ENCODE measurements around the gene CLPTM1L.

The CLPTM1L gene

GRCh38 chr5:1344975-1345838, at the start of gene CLPTM1L:
CLPTM1L (minus strand) TSS chr5:1345099; CDS start chr5:1344841, 258 bp downstream.
- DNase-seq (ENCODE audit: low spot score), result peak; percentile 86

DNA sequence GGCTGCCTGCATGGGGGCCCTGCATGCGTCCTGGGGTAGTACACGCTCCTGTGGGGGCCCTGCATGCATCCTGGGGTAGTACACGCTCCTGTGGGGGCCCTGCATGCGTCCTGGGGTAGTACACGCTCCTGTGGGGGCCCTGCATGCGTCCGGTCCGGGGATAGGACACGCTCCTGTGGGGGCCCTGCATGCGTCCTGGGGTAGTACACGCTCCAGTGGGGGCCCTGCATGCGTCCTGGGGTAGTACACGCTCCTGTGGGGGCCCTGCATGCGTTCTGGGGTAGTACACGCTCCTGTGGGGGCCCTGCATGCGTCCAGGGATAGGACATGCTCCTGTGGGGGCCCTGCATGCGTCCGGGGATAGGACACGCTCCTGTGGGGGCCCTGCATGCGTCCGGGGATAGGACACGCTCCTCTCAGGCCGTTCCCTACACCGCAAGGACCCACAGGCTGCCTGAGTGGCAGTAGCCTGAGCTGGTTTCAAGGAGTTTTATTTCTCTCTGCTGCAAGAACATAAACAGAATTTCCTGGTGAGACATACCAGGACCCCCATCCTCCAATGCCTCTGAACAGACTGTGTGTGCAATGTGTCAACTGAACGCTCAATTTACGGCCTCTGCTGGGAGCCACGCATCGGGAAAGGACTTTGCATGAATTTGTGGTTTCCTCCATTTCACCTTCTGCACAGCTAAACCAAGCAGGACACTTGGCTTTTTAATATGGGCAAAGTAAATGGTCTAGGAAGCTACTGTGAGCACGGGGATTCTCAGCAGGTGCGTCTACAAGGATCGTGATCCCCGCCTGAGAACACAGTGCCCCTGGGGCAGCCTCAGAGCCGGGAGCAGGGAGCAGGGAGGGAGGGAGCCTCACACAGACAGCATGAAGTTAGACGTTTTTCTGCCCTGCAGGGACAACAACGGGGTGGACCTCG, 48.9 kb upstream of the CLPTM1L start:
- no peak for DNase-seq (ENCODE audit: low spot score)

DNA sequence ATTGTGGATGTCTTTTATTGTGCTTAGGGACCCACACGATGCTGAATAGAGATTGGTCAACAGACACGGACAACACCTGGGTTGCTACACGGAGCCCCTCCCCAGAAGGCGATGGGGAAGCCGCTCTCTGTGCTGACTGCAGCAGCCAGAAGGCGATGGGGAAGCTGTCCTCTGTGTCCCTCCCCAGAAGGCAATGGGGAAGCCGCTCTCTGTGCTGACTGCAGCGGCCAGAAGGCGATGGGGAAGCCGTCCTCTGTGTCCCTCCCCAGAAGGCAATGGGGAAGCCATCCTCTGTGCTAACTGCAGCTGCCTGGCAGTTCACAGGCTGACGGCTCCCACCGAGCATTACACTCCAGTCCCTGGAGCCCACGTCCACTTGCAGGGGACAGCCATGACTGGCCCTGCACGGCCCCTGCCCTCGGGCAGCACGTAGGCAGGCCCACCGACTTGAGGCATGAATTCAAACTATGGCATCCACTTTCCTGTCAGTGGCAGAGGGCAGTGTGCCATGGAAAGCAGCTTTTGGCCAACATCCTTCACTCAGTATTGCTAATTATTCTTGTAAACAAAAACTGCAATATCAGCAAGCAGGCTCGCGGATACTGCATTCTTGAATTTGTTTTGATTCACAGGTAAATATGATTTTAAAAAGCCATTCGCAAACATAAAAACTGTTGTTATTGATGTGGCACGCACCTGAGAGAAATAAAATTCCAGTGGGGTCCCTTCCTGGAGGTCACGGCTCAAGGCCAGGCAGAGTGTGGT, 48.1 kb upstream of the CLPTM1L start:
- no peak for DNase-seq (ENCODE audit: low spot score)

GRCh38 chr5:1392261-1392660, 47.4 kb upstream of the CLPTM1L start:
- no peak for DNase-seq (ENCODE audit: low spot score)

GRCh38 chr5:1391691-1392090, 46.8 kb upstream of the CLPTM1L start:
- DNase-seq (ENCODE audit: low spot score), result no peak

GRCh38 chr5:1390861-1391600, 46.1 kb upstream of the CLPTM1L start:
- DNase-seq (ENCODE audit: low spot score), result no peak

DNA sequence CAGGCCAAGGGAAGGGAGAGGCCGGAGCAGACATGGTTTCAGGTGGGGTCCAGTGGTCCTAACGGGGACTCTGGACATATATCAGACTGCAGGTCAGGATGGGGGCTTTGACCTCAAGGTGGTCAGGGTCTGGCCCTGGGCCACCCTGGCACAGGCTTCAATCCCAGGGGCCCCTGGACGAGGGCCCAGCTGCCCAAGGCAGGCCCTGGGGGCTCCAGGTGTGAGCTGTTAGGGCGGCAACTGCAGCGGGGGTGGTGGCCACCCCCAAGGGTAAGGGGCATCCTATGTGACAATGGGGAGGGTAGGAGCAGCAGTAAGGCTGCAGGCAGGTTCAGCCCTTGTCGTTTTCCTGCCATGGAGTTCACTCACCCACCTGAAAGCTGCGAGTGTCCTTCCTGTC, 45.4 kb upstream of the CLPTM1L start:
- no peak for DNase-seq (ENCODE audit: low spot score)

- no peak for DNase-seq (ENCODE audit: low spot score)
Observed at GRCh38 chr5:1388383-1388967, 43.6 kb upstream of the CLPTM1L start.

- no peak for DNase-seq (ENCODE audit: low spot score)
Observed at GRCh38 chr5:1387876-1388275, 43.0 kb upstream of the CLPTM1L start.

- DNase-seq (ENCODE audit: low spot score), result no peak
Observed at GRCh38 chr5:1387059-1387755, 42.3 kb upstream of the CLPTM1L start.

- DNase-seq (ENCODE audit: low spot score), result no peak
Observed at GRCh38 chr5:1386274-1386717, 41.4 kb upstream of the CLPTM1L start.

DNA sequence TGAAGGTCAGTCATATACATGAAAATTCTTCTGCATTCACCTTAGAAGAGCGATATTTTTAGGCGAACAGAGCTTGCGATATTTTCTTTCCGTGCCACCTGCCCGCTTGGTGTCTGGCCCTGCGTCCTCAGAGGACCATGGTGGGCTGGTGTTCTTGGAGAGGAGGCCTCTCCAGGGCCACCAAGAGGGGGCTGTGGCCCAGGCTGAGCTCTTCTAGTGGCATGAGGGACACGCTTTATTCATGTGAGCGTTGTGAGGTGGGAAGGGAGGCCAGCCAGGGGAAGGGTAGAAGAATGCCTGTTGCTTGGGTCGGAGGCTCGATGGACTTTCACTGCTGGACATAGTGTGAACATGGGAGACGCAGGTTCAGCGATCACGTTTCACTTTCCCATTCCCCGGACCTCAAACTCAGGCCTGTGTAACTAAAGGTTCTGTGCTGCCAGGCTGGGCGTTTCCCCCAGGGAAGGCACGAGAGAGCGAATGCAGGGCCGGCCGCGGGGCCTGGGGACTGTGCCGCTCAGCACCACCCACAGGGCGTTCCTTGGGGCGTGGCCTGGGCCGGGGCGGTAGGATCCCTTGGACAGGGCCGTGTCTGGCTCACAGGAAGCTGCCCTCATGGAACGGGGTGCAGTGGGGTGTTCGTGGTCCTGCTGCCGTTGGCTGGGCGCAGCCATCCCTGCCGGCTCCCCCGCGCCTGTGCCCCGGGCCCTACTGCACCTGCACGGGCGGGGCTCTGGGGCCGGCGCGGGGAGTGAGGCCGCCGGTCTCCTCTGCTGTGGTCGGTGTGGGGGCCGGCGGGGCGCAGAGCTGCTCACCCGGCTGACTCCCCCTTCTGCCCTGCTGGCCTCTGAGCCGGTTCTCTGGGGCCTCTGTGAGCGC, 40.7 kb upstream of the CLPTM1L start:
- DNase-seq (ENCODE audit: low spot score), result peak; percentile 20

- DNase-seq (ENCODE audit: low spot score), result no peak
Observed at GRCh38 chr5:1384521-1384920, 39.6 kb upstream of the CLPTM1L start.

GRCh38 chr5:1383886-1384401, 39.0 kb upstream of the CLPTM1L start:
- no peak for DNase-seq (ENCODE audit: low spot score)

DNA sequence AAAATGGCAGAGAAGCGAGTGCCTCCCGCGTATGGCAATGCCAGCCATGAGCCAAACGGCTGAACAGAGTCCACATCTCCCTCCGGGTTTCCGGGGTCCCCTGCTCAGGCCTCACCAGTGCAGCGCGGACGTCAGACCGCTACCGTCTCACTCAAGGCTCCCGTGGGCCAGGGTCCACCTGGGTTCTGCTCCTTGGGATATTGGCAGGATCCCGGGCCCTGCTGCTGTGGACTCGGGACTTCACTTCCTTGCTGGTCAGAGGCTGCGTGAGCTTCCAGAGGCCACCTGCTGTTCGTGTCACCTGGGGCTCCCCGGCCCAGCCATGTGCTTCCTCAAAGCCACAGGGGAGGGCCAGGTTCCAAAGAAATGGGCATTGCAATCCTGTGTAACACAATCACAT, 38.4 kb upstream of the CLPTM1L start:
- DNase-seq (ENCODE audit: low spot score), result no peak

GRCh38 chr5:1382248-1382700, 37.4 kb upstream of the CLPTM1L start:
- DNase-seq (ENCODE audit: low spot score), result no peak

DNA sequence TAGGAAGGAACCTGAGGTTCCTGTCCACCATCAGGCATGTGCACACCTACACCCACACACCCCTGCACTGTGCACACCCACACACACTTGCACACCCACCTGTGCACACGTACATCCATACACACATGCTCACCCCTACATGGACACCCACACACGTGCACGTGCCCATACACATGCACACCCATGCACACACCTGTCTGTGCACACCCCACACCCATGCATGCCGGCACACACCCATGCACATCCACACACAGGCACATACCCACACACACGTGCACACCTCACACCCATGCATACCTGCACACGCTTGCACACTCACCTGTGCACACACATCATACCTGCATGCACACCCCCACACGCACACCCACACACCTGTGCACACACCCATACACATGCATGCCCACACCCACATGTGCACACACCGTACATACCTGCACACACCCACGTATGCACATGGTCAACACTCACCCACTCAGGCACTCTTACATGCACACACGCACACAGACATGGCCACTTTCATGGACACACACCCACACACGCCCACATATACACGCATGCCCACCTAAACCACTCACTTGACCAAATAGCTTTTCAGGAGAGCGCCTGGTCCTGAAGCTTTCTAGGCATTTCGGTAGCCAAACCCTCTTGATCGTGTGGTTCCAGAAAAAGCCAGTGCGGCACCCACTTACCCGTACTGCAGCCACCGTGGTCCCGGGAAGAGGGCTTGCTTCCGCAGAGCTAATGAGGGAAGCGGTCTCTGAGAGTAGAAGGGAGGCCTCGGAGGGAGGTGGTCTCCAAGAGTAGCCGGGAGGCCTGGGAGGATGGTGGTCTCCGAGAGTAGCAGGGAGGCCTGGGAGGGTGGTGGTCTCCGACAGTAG, 36.7 kb upstream of the CLPTM1L start:
- no peak for DNase-seq (ENCODE audit: low spot score)

GRCh38 chr5:1380910-1381309, 36.0 kb upstream of the CLPTM1L start:
- DNase-seq (ENCODE audit: low spot score), result no peak
